Keratinocyte (primary cell): ENCODE measurements around the gene DDX5. TPM values are rescaled to one million over a fixed set of nuclear protein-coding genes. Genes with fewer than 3 reads are reported as not detected.

ENCODE experiments used
- DNase-seq: peaks from one replicate; pipeline ENCODE4 v3.0.0-alpha.2; 2011; ENCODE audit warnings: low read depth, missing footprints, low spot score
- FAIRE-seq: peaks from 2 replicates; lab custom pipeline; 2011; peaks lifted over from hg19 to GRCh38; lab: Jason Lieb, UNC
- H2AFZ ChIP-seq: 2 replicates; pipeline ENCODE4 v1.6.0; 2012; ENCODE audit warnings: low read length, control low read depth, inconsistent platforms; ENCODE audit not compliant: control insufficient read depth
- H3K27ac ChIP-seq: 2 replicates; pipeline ENCODE4 v1.5.1; 2011; ENCODE audit warnings: low read length; ENCODE audit not compliant: control insufficient read depth, insufficient read depth
- H3K27me3 ChIP-seq: 3 replicates; pipeline ENCODE4 v1.6.0; 2011; ENCODE audit warnings: low read length; ENCODE audit not compliant: control insufficient read depth, insufficient read depth; ENCODE audit errors: extremely low read depth
- H3K36me3 ChIP-seq, 2 experiments: 2 replicates in 1 of 2; 3 replicates in 1 of 2; pipeline ENCODE4 v1.5.1; 2011; ENCODE audit warnings: low read length in 2 of 2, mild to moderate bottlenecking in 1 of 2; ENCODE audit not compliant: control insufficient read depth in 2 of 2, insufficient read depth in 2 of 2; ENCODE audit errors: extremely low read depth in 1 of 2
- H3K4me1 ChIP-seq: 3 replicates; pipeline ENCODE4 v1.5.1; 2011; ENCODE audit warnings: low read length; ENCODE audit not compliant: control insufficient read depth, insufficient read depth; ENCODE audit errors: extremely low read depth
- H3K4me2 ChIP-seq: 3 replicates; pipeline ENCODE4 v1.6.0; 2011; ENCODE audit warnings: low read depth, low read length; ENCODE audit not compliant: control insufficient read depth, insufficient read depth; ENCODE audit errors: extremely low read depth
- H3K4me3 ChIP-seq, 3 experiments: fragments of 200-600 bp in 1 of 3; sonication (generic) in 1 of 3; 2 replicates in 2 of 3; 3 replicates in 1 of 3; pipeline ENCODE4 v1.5.1; 2011 to 2016; ENCODE audit warnings: low read length in 3 of 3, mild to moderate bottlenecking in 3 of 3, control low read depth in 2 of 3, inconsistent platforms in 1 of 3, low read depth in 1 of 3, mixed read lengths in 1 of 3, mixed run types in 1 of 3, moderate library complexity in 1 of 3; ENCODE audit not compliant: control insufficient read depth in 2 of 3, insufficient read depth in 2 of 3; ENCODE audit errors: extremely low read depth in 1 of 3
- H3K79me2 ChIP-seq: 2 replicates; pipeline ENCODE4 v1.6.0; 2012; ENCODE audit warnings: low read length; ENCODE audit not compliant: control insufficient read depth, insufficient read depth
- H3K9ac ChIP-seq: 3 replicates; pipeline ENCODE4 v1.6.0; 2011; ENCODE audit warnings: low read length; ENCODE audit not compliant: control insufficient read depth, insufficient read depth; ENCODE audit errors: extremely low read depth
- H3K9me1 ChIP-seq: 3 replicates; pipeline ENCODE4 v1.6.0; 2011; ENCODE audit warnings: low read length; ENCODE audit not compliant: control insufficient read depth, insufficient read depth; ENCODE audit errors: extremely low read depth
- H3K9me3 ChIP-seq: 2 replicates; pipeline ENCODE4 v1.5.1; 2012; ENCODE audit warnings: low read depth, low read length; ENCODE audit not compliant: control insufficient read depth
- H4K20me1 ChIP-seq: 3 replicates; pipeline ENCODE4 v1.6.0; 2011; ENCODE audit warnings: low read length; ENCODE audit not compliant: control insufficient read depth, insufficient read depth; ENCODE audit errors: extremely low read depth
- CTCF ChIP-seq, 3 experiments: IDR thresholded peaks in 1 of 3; conservative IDR thresholded peaks in 1 of 3; optimal IDR thresholded peaks in 1 of 3; 2 replicates in 2 of 3; 3 replicates in 1 of 3; pipeline versions ENCODE3 to v1.5.1; 2011; ENCODE audit warnings: low read length in 3 of 3, mild to moderate bottlenecking in 3 of 3, moderate library complexity in 2 of 3, control low read depth in 1 of 3, inconsistent platforms in 1 of 3; ENCODE audit not compliant: insufficient read depth in 2 of 3; ENCODE audit errors: extremely low read depth in 1 of 3
- EZH2 ChIP-seq: IDR thresholded peaks from one replicate; pipeline ENCODE4 v1.6.1; 2012; ENCODE audit warnings: inconsistent platforms, mild to moderate bottlenecking, low read length, moderate library complexity
- dilution Hi-C: fragments of 300-500 bp; cut with MboI; formaldehyde crosslinking; loops from one replicate; pipeline ENCODE4 v1.7.0; 2020; ENCODE audit warnings: low sequenced_read_pairs; ENCODE audit not compliant: extremely low pct_ligation_motif_present
- polyA plus RNA-seq, 5 experiments: library from polyadenylated mRNA; depleted of rRNA in 3 of 5; stranded (reverse) in 3 of 5; stranded (forward) in 1 of 5; unstranded in 1 of 5; fragments of >200 nt; gene quantifications; 1 replicate in 1 of 5; 2 replicates in 3 of 5; 3 replicates in 1 of 5; pipeline versions ENCODE4 v1.2.1 to v1.2.3, GENCODE V29; 2011 to 2012; ENCODE audit warnings: missing spikeins in 2 of 5, low read depth in 1 of 5, low replicate concordance in 1 of 5

DDX5 gene
- polyA plus RNA-seq, 1 donor (not counting 4 experiments of a cell fraction or from before 2014, with no cell fraction given): 793 TPM

- Histone ChIP-seq H3K4me3 (no peak overlapping the region), H3K27ac (peak overlapping the region; percentile 99), H2AFZ (no peak overlapping the region), H3K79me2 (peaks cover 72% of the 10 kb centered on the region), H3K4me2 (peak overlapping the region; percentile 96), H3K9me3 (no peaks in the 10 kb centered on the region), H4K20me1 (peaks cover 43% of the 10 kb centered on the region), H3K27me3 (no peaks in the 10 kb centered on the region), H3K9me1 (no peaks in the 10 kb centered on the region), H3K36me3 (peaks cover 17 to 55% of the 10 kb centered on the region in 2 experiments), H3K4me1 (peaks cover 69% of the 10 kb centered on the region), H3K9ac (no peak overlapping the region)
- dilution Hi-C loops: no loop called here
- no peak for DNase-seq
- TF ChIP-seq EZH2 (no peak), CTCF (optimal IDR thresholded peaks at IDR 0.05 in 1 of 3, IDR thresholded peaks at IDR 0.05 in 1 of 3, conservative IDR thresholded peaks at IDR 0.05 in 1 of 3; ENCODE audit: extremely low read depth in 1 of 3, insufficient read depth in 2 of 3, low read length in 3 of 3) (no peak)
- FAIRE-seq: no peak
Observed at GRCh38 chr17:64502809-64503208, 3.3 kb downstream of the DDX5 start.

GRCh38 chr17:64502021-64502420, 4.1 kb downstream of the DDX5 start:
- Histone ChIP-seq H4K20me1 (peaks cover 43% of the 10 kb centered on the region), H3K79me2 (peaks cover 64% of the 10 kb centered on the region), H3K27ac (peak overlapping the region; percentile 29), H3K4me3 (no peak overlapping the region), H3K9me3 (no peaks in the 10 kb centered on the region), H3K4me2 (peak overlapping the region; percentile 4), H3K4me1 (peaks cover 77% of the 10 kb centered on the region), H2AFZ (no peak overlapping the region), H3K9me1 (no peaks in the 10 kb centered on the region), H3K36me3 (peaks cover 17 to 55% of the 10 kb centered on the region in 2 experiments), H3K27me3 (no peaks in the 10 kb centered on the region), H3K9ac (peak overlapping the region; percentile 40)
- TF ChIP-seq EZH2: no peak
- no peak for TF ChIP-seq CTCF (optimal IDR thresholded peaks at IDR 0.05 in 1 of 3, IDR thresholded peaks at IDR 0.05 in 1 of 3, conservative IDR thresholded peaks at IDR 0.05 in 1 of 3; ENCODE audit: extremely low read depth in 1 of 3, insufficient read depth in 2 of 3, low read length in 3 of 3)
- dilution Hi-C loops: no loop called here
- FAIRE-seq: no peak
- DNase-seq: no peak
